ENCODE results near the gene PMM2. TPM values are rescaled to one million over a fixed set of nuclear protein-coding genes. Genes with fewer than 3 reads are reported as not detected.

PMM2 gene
- polyA plus RNA-seq, 1 donor (not counting 4 experiments of a cell fraction or from before 2014, with no cell fraction given): 38.6 TPM

- Histone ChIP-seq H3K4me1 (ENCODE audit: control insufficient read depth, extremely low read depth, insufficient read depth, low read length) (peaks cover 6% of the 10 kb centered on the region), H3K9me3 (ENCODE audit: control insufficient read depth, low read depth, low read length) (no peaks in the 10 kb centered on the region), H3K4me3 (ENCODE audit: control insufficient read depth in 2 of 3, extremely low read depth in 1 of 3, insufficient read depth in 2 of 3, low read depth in 1 of 3, low read length in 3 of 3) (no peak overlapping the region), H3K27me3 (ENCODE audit: control insufficient read depth, extremely low read depth, insufficient read depth, low read length) (no peaks in the 10 kb centered on the region), H4K20me1 (ENCODE audit: control insufficient read depth, extremely low read depth, insufficient read depth, low read length) (no peaks in the 10 kb centered on the region), H3K4me2 (ENCODE audit: control insufficient read depth, extremely low read depth, insufficient read depth, low read depth, low read length) (no peak overlapping the region), H3K27ac (ENCODE audit: control insufficient read depth, insufficient read depth, low read length) (no peak overlapping the region), H3K79me2 (ENCODE audit: control insufficient read depth, insufficient read depth, low read length) (no peaks in the 10 kb centered on the region), H2AFZ (ENCODE audit: control insufficient read depth, low read length) (no peak overlapping the region), H3K36me3 (ENCODE audit: control insufficient read depth in 2 of 2, extremely low read depth in 1 of 2, insufficient read depth in 2 of 2, low read length in 2 of 2) (peaks cover 4 to 5% of the 10 kb centered on the region in 2 experiments), H3K9ac (ENCODE audit: control insufficient read depth, extremely low read depth, insufficient read depth, low read length) (no peak overlapping the region), H3K9me1 (ENCODE audit: control insufficient read depth, extremely low read depth, insufficient read depth, low read length) (no peaks in the 10 kb centered on the region)
- FAIRE-seq (no peak), DNase-seq (ENCODE audit: low read depth, low spot score) (no peak)
- TF ChIP-seq, protein P1, sequence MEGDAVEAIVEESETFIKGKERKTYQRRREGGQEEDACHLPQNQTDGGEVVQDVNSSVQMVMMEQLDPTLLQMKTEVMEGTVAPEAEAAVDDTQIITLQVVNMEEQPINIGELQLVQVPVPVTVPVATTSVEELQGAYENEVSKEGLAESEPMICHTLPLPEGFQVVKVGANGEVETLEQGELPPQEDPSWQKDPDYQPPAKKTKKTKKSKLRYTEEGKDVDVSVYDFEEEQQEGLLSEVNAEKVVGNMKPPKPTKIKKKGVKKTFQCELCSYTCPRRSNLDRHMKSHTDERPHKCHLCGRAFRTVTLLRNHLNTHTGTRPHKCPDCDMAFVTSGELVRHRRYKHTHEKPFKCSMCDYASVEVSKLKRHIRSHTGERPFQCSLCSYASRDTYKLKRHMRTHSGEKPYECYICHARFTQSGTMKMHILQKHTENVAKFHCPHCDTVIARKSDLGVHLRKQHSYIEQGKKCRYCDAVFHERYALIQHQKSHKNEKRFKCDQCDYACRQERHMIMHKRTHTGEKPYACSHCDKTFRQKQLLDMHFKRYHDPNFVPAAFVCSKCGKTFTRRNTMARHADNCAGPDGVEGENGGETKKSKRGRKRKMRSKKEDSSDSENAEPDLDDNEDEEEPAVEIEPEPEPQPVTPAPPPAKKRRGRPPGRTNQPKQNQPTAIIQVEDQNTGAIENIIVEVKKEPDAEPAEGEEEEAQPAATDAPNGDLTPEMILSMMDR (optimal IDR thresholded peaks at IDR 0.05 in 1 of 3, IDR thresholded peaks at IDR 0.05 in 1 of 3, conservative IDR thresholded peaks at IDR 0.05 in 1 of 3; ENCODE audit: extremely low read depth in 1 of 3, insufficient read depth in 2 of 3, low read length in 3 of 3): no peak
- no peak for TF ChIP-seq EZH2 (IDR thresholded peaks at IDR 0.05; ENCODE audit: low read length)
- dilution Hi-C loops (cut with MboI; ENCODE audit: extremely low pct_ligation_motif_present, low sequenced_read_pairs): no loop called here
These were observed 22.3 kb upstream of the PMM2 start for GRCh38 chr16:8775359-8775758.

DNA sequence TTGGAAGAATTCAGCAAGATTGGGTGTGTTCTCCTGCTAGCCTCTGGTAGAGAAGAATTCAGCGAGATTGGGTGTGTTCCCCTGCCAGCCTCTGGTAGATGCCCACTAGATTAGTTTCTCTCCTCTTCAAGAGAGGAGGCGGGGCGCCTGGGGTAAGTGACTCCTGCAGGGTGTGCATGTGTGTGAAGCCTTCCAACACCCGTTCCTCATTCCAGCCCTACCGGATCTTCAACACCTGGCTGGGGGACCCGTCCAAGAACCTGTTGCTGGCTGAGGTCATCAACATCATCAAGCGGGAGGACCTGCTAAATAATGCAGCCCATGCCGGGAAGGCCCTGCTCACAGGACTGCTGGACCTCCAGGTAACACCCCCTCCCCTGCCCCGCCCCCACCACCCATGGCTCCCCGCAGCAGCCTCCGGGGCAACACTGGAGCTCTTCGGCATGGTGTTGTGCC is 21.5 kb upstream of the PMM2 start:
- dilution Hi-C loops (cut with MboI; ENCODE audit: extremely low pct_ligation_motif_present, low sequenced_read_pairs): no loop called here
- Histone ChIP-seq H3K4me2 (ENCODE audit: control insufficient read depth, extremely low read depth, insufficient read depth, low read depth, low read length) (peak overlapping the region; percentile 39), H3K27ac (ENCODE audit: control insufficient read depth, insufficient read depth, low read length) (no peak overlapping the region), H3K4me1 (ENCODE audit: control insufficient read depth, extremely low read depth, insufficient read depth, low read length) (peaks cover 6% of the 10 kb centered on the region), H4K20me1 (ENCODE audit: control insufficient read depth, extremely low read depth, insufficient read depth, low read length) (no peaks in the 10 kb centered on the region), H3K9ac (ENCODE audit: control insufficient read depth, extremely low read depth, insufficient read depth, low read length) (no peak overlapping the region), H3K9me3 (ENCODE audit: control insufficient read depth, low read depth, low read length) (no peaks in the 10 kb centered on the region), H2AFZ (ENCODE audit: control insufficient read depth, low read length) (no peak overlapping the region), H3K9me1 (ENCODE audit: control insufficient read depth, extremely low read depth, insufficient read depth, low read length) (no peaks in the 10 kb centered on the region), H3K27me3 (ENCODE audit: control insufficient read depth, extremely low read depth, insufficient read depth, low read length) (no peaks in the 10 kb centered on the region), H3K79me2 (ENCODE audit: control insufficient read depth, insufficient read depth, low read length) (no peaks in the 10 kb centered on the region), H3K4me3 (ENCODE audit: control insufficient read depth in 2 of 3, extremely low read depth in 1 of 3, insufficient read depth in 2 of 3, low read depth in 1 of 3, low read length in 3 of 3) (no peak overlapping the region), H3K36me3 (ENCODE audit: control insufficient read depth in 2 of 2, extremely low read depth in 1 of 2, insufficient read depth in 2 of 2, low read length in 2 of 2) (peaks cover 4 to 5% of the 10 kb centered on the region in 2 experiments)
- peak; percentile 41 for FAIRE-seq
- DNase-seq (ENCODE audit: low read depth, low spot score): peak; percentile 56
- TF ChIP-seq EZH2 (IDR thresholded peaks at IDR 0.05; ENCODE audit: low read length): no peak
- TF ChIP-seq, protein P1 (optimal IDR thresholded peaks at IDR 0.05 in 1 of 3, IDR thresholded peaks at IDR 0.05 in 1 of 3, conservative IDR thresholded peaks at IDR 0.05 in 1 of 3; ENCODE audit: extremely low read depth in 1 of 3, insufficient read depth in 2 of 3, low read length in 3 of 3): no peak

Measured in keratinocyte (primary cell).